Psoas muscle (tissue), 8 donors: ENCODE results near the gene CPT1B. TPM values are rescaled to one million over a fixed set of nuclear protein-coding genes. Genes with fewer than 3 reads are reported as not detected.

Source experiments
- ATAC-seq, 4 donors: fragments of 200-7000 bp; cut with Tn5 transposase; one replicate each; pipeline ENCODE4 v1.9.1; 2020; ENCODE audit warnings: moderate library complexity in 3 of 4, mild to moderate bottlenecking in 2 of 4
- DNase-seq, 2 donors: peaks; one replicate each; pipeline ENCODE4 v3.0.0-alpha.2; 2020
- H3K27ac ChIP-seq: fragments of 200-600 bp; one replicate; pipeline ENCODE4 v1.8.0; 2022
- H3K27me3 ChIP-seq, 3 donors: fragments of 200-600 bp in 1 of 3; one replicate each; pipeline versions ENCODE4 v1.6.1 to v1.8.0; 2013 to 2022; ENCODE audit warnings: low read length in 2 of 3, mild to moderate bottlenecking in 2 of 3, moderate library complexity in 1 of 3; ENCODE audit not compliant: insufficient read depth in 3 of 3
- H3K36me3 ChIP-seq, 2 donors: fragments of 200-600 bp in 1 of 2; one replicate each; pipeline versions ENCODE4 v1.6.1 to v1.8.0; 2013 to 2022; ENCODE audit warnings: low read depth in 1 of 2, mild to moderate bottlenecking in 1 of 2, moderate library complexity in 1 of 2; ENCODE audit not compliant: insufficient read depth in 1 of 2
- H3K4me1 ChIP-seq: fragments of 200-600 bp; one replicate; pipeline ENCODE4 v1.8.0; 2022
- H3K4me3 ChIP-seq: fragments of 200-600 bp; one replicate; pipeline ENCODE4 v1.8.0; 2022; ENCODE audit warnings: mild to moderate bottlenecking
- H3K9me3 ChIP-seq: fragments of 200-600 bp; one replicate; pipeline ENCODE4 v1.8.0; 2022
- WGBS, 3 donors: extraction: QIAGEN DNeasy Blood & Tissue Kit; methylation state at CpG; one replicate each; pipeline versions ENCODE4 v1.1.6 to v1.1.7; 2013; 5-methylcytosine and 5-hydroxymethylcytosine counted together
- intact Hi-C, 2 donors: fragments of 100-400 bp; cut with DNase I; formaldehyde crosslinking; loops; one replicate each; pipeline versions ENCODE4 v1.11.0 to v1.14.2; 2022
- polyA plus RNA-seq, 3 donors: library from polyadenylated mRNA; stranded (reverse); fragments of 200-250 nt; gene quantifications; one replicate each; pipeline ENCODE4 v1.2.3, GENCODE V29; 2013
- total RNA-seq, 4 donors: library from RNA; stranded (reverse); fragmentation: NEBNext Ultra II Directional in 2 of 4; extraction: Animal tissue kit (Norgen Biotek cat#: 25700) in 2 of 4; gene quantifications; one replicate each; pipeline versions ENCODE4 v1.2.1 to v1.2.4, GENCODE V29; 2021 to 2023
- TF ChIP-seq, protein P1 (sequence below): fragments of 200-600 bp; IDR thresholded peaks from one replicate; pipeline ENCODE4 v1.8.0; 2022; ENCODE audit warnings: antibody characterized with exemption
- donor health status: healthy with polysubstance abuse.
- donor health status: DM: no; HTN: no; CAD: no; lungs with moderate emphysema.
- donor health status: Bipolar disorder and iron deficiency.
- donor health status: healthy.
- donor health status: DM: yes; HTN: yes; CAD: no.
- donor health status: DM: no; HTN: no; CAD: no.
- donor health status: DM: no; HTN: no; CAD: no.
- donor health status: DM: yes; HTN: yes; CAD: no.

The CPT1B gene
- total and polyA plus RNA-seq, 7 donors, result 57.4 to 144 (median 87.6) TPM

- no peaks in the 10 kb centered on the region for H3K9me3 ChIP-seq
- WGBS, 3 donors, result 2 to 3% (median 3%) methylated on average over 55 to 56 of the region's 56 CpGs
- H3K27ac ChIP-seq, result peak overlapping the region; percentile 79
- H3K27me3 ChIP-seq, result peaks cover 0 to 71% (median 27%) of the 10 kb centered on the region in 3 donors
- H3K4me3 ChIP-seq, result peak overlapping the region; percentile 69
- peaks cover 22% of the 10 kb centered on the region for H3K4me1 ChIP-seq
- ATAC-seq, result peak; percentile 23 to 54 (median 40)
- TF ChIP-seq, protein P1, sequence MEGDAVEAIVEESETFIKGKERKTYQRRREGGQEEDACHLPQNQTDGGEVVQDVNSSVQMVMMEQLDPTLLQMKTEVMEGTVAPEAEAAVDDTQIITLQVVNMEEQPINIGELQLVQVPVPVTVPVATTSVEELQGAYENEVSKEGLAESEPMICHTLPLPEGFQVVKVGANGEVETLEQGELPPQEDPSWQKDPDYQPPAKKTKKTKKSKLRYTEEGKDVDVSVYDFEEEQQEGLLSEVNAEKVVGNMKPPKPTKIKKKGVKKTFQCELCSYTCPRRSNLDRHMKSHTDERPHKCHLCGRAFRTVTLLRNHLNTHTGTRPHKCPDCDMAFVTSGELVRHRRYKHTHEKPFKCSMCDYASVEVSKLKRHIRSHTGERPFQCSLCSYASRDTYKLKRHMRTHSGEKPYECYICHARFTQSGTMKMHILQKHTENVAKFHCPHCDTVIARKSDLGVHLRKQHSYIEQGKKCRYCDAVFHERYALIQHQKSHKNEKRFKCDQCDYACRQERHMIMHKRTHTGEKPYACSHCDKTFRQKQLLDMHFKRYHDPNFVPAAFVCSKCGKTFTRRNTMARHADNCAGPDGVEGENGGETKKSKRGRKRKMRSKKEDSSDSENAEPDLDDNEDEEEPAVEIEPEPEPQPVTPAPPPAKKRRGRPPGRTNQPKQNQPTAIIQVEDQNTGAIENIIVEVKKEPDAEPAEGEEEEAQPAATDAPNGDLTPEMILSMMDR, result no peak
- no peaks in the 10 kb centered on the region for H3K36me3 ChIP-seq
- DNase-seq, result peak; percentile 84 to 88
- intact Hi-C loops, result loop anchor here in 1 of 2 donors (5.0 kb wide), 1 partner anchor 90 kb away; no protein-coding TSS in a partner anchor
These were observed 46.1 kb downstream of the CPT1B start for GRCh38 chr22:50531962-50532674.

GRCh38 chr22:50531546-50531961 lies 46.7 kb downstream of the CPT1B start:
- TF ChIP-seq, protein P1, result no peak
- Histone ChIP-seq H3K27ac (peak overlapping the region; percentile 79), H3K36me3 (no peaks in the 10 kb centered on the region), H3K9me3 (no peaks in the 10 kb centered on the region), H3K4me1 (peaks cover 22% of the 10 kb centered on the region), H3K4me3 (peak overlapping the region; percentile 69), H3K27me3 (peaks cover 0 to 71% (median 27%) of the 10 kb centered on the region in 3 donors)
- ATAC-seq (peak; percentile 13 to 46 (median 20)), DNase-seq (peak; percentile 69 to 75)
- WGBS, 3 donors, result 1% methylated on average over 30 to 44 of the region's 44 CpGs
- intact Hi-C loops, result loop anchor here in 1 of 2 donors (5.0 kb wide), 1 partner anchor 91 kb away; no protein-coding TSS in a partner anchor

GRCh38 chr22:50530877-50531545 lies 47.2 kb downstream of the CPT1B start:
- H3K27ac ChIP-seq, result peak overlapping the region; percentile 79

GRCh38 chr22:50530580-50530876 lies 47.7 kb downstream of the CPT1B start:
- Histone ChIP-seq H3K4me3 (peak overlapping the region; percentile 69), H3K4me1 (peaks cover 22% of the 10 kb centered on the region), H3K9me3 (no peaks in the 10 kb centered on the region), H3K27ac (peak overlapping the region; percentile 79), H3K27me3 (peaks cover 0 to 66% (median 25%) of the 10 kb centered on the region in 3 donors), H3K36me3 (no peaks in the 10 kb centered on the region)
- DNase-seq (no peak), ATAC-seq (no peak)
- WGBS, 3 donors, result 1 to 4% (median 1%) methylated on average over 13 to 21 of the region's 21 CpGs
- TF ChIP-seq, protein P1, result no peak
- intact Hi-C loops, result loop anchor here in 1 of 2 donors (5.0 kb wide), 1 partner anchor 92 kb away; no protein-coding TSS in a partner anchor

More at GRCh38 chr22:50530877-50531545, 47.2 kb downstream of the CPT1B start:
- H3K4me1 ChIP-seq, result peaks cover 22% of the 10 kb centered on the region
- WGBS, 3 donors, result 2 to 4% (median 4%) methylated on average over 43 to 53 of the region's 53 CpGs
- H3K27me3 ChIP-seq, result peaks cover 0 to 69% (median 25%) of the 10 kb centered on the region in 3 donors
- DNase-seq (peak; percentile 85 to 93), ATAC-seq (peak; percentile 36 to 62 (median 40))
- H3K9me3 ChIP-seq, result no peaks in the 10 kb centered on the region
- TF ChIP-seq, protein P1, result no peak
- intact Hi-C loops, result loop anchor here in 1 of 2 donors (5.0 kb wide), 1 partner anchor 91 kb away; no protein-coding TSS in a partner anchor
- peak overlapping the region; percentile 69 for H3K4me3 ChIP-seq
- no peaks in the 10 kb centered on the region for H3K36me3 ChIP-seq
